Amygdala (tissue), 56 donors: ENCODE results near the gene ST6GALNAC4.
"Not testable (repeated sequence)": the region's sequence is repeated elsewhere in the genome, so short reads cannot be mapped to it uniquely, and the experiment has no call there.

Experiments used
- DNase-seq, 56 donors: peaks; one replicate each; lab custom pipeline; 2025; lab: John Stamatoyannopoulos, UW

The ST6GALNAC4 gene

DNA sequence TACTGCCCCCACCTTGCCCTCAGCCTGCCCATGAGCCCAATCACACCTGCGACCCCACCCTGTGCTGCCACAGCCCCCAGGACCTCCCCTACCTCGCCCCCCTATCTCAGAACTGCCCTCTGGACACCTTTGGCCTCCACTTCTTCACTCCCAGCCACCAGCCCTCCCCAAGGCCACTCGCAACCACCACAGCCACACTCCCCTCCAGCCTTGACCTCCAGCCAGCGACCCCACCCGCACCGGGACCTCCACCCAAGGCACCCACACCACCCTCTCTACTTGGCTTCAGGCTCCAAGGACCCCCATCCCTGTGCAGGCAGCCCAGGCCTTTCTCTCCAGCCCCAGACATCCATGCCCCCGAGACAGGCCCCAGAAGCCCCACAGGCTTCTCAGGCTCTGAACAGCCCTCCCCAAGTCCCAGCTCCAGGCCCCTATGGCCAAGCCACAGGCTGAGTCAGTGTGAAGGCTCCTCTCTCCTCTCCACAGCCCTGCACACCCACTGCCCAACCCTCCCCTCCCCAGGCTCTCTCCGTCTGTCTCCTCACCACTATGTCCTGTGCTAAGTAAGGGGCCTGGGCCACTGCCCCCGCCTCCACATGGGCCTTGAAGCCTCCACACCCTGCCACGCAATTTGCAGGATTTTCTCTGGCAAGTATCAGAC is 41.4 kb downstream of the ST6GALNAC4 start:
- no peak for DNase-seq

DNA sequence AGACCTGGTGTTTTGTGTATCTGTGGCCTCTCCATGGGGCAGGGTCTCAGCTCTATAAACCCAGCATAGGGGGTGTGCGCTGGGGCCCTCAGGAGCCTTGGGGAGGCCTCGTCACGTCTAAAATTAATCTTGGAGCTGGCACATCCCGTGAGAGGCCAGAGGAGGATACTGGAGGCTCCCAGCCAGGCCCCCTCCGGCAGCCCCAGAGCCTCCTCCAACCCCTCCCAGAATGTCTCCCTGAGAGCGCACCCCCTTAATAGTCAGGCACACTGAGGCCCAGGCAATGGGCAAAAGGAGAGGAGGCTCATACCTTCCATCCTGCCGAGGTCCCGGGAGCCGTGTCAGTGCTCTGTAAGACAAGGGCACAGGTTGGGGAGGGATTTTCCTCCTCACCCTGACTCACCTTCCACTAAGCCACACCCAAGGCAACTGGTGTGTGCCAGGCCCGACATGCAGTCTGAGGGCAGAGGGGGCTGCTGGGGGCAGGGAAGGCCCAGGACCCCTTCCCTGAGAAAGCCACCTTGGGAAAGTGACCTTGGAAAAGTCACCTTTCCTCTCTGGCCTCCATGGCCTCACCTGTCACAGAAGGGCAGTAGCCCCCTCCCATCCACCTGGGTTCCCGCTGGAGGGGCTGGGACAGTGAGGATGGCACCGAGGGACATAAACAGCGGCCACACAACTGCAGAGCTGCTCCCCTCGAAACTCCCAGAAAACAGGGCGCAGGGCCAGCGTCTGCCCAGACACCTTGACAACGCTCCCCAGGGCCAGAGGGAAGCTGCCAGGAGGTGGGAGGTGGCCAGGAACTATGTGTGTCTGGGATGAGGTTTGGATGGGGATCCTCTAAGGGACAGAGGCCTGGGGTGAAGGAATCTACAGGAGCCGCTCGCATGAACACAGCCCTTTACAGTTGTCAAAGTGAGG is 42.3 kb downstream of the ST6GALNAC4 start:
- peak in 18 of 56 donors; percentile 12 to 50 (median 28) for DNase-seq

DNA sequence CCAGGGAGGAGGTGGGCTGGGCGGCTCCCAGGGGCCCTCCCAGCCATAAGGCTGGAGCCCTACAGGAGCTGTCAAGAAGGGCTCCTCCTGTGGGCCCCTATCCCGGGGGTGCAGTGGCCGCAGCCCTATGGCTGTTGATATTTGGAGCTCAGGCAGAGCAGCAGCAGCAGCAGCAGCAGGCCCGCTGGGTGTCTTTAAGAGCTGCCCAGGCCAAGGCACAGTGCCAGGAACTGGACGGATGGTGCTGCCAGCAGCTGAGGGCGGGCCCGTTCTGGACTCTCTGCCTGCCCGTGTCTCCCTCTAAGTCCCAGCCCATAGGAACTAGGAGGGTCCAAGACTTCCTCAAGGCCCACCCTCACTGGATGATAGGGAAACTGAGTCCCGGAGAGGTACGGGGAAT is 43.0 kb downstream of the ST6GALNAC4 start:
- DNase-seq = peak in 50 of 56 donors; percentile 13 to 90 (median 74)

- peak in 40 of 56 donors; percentile 6 to 81 (median 51) for DNase-seq
Measured at GRCh38 chr9:127873223-127873691, 43.6 kb downstream of the ST6GALNAC4 start.

DNA sequence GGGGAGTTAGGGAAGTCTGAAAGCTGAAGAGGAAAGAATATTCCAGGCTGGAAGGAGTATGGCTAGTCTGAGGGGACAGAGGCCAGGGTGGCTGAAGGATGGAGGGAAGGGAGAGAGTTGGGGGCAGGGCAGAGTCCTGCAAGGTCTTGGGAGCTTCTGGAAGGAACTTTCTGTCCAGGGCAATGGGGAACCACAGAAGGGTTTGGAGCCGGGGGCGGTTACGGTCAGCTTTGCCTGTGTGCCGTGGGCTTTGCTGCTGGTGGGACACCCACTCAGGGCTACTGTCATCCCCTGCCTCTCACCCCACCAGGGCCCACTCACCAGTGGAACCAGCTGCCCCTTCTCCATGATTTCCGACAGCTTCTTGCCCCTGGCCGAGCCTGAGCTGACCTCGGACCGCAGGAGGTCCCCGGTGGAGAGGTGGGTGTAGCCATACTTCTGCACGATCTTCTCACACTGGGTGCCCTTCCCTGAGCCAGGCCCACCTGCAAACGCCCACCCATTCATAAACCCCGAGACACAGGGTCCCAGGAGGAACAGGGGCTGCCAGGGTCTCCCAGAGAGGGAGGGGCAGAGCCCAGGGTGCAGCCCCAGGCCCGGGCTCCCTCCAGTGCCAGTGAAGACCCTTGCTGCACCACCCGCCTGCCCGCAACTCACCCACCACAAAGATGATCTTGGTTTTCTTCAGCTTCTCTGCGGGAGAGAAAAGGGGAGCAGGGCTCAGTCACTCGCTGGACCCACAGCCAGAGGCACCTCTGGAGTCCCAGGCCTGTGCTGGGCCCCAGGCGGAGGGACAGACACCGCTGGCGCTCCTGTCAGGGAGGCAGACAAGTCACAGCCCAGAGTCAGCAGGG is 44.2 kb downstream of the ST6GALNAC4 start:
- DNase-seq = no peak

- DNase-seq = no peak
Measured at GRCh38 chr9:127871531-127871930, 45.3 kb downstream of the ST6GALNAC4 start.

- no peak for DNase-seq
Measured at GRCh38 chr9:127870887-127871286, 46.0 kb downstream of the ST6GALNAC4 start.

GRCh38 chr9:127870153-127870491 is 46.7 kb downstream of the ST6GALNAC4 start:
- not testable (repeated sequence) for DNase-seq

DNA sequence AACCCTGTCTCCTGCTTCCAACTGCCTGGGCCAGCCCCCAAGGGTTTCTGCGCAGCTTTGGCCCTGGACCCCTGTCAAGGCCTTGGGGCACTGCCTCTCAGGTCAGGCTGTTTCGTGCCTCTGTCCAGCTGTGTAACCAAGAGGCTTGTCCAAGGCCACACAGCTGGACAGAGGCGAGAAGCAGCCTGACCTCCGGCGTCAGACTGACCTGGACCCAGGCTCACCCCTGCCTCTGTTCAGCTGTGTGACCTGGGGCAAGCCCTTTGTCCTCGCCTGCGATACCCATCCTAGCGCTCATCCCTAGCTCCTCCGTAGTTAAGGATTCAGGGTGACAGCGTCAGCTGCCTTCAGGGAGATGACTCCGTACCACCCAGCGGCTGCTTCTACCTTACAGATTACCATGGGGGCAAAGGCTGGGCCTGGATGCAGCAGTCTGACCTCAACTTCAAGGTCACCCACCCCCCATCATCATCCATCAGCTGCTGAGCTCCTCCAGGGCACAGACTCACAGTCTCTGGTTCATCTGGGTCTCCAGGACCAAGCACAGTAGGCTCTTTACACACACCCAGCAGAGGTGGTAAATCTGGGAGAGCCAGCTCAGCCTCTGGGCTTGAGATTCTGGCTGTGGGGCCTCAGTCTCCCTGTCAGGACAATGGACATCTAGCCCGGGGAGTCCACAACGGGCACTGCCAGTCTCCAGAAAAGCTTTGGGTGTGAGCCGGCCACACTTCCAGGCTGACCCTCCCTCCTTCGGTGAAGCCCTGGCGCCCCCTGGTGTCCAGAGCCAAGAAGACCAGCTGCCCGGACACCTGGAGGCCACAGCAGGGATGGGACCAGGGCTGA is 47.3 kb downstream of the ST6GALNAC4 start:
- DNase-seq = peak in 52 of 56 donors; percentile 15 to 78 (median 52)

- DNase-seq = no peak
Measured at GRCh38 chr9:127868278-127868902, 48.5 kb downstream of the ST6GALNAC4 start.

- DNase-seq = no peak
Measured at GRCh38 chr9:127867356-127868277, 49.2 kb downstream of the ST6GALNAC4 start.

- DNase-seq = no peak
Measured at GRCh38 chr9:127866535-127866934, 50.3 kb downstream of the ST6GALNAC4 start.

- no peak for DNase-seq
Measured at GRCh38 chr9:127865645-127866464, 51.0 kb downstream of the ST6GALNAC4 start.

GRCh38 chr9:127863191-127863621 is 53.6 kb downstream of the ST6GALNAC4 start:
- DNase-seq = no peak

DNA sequence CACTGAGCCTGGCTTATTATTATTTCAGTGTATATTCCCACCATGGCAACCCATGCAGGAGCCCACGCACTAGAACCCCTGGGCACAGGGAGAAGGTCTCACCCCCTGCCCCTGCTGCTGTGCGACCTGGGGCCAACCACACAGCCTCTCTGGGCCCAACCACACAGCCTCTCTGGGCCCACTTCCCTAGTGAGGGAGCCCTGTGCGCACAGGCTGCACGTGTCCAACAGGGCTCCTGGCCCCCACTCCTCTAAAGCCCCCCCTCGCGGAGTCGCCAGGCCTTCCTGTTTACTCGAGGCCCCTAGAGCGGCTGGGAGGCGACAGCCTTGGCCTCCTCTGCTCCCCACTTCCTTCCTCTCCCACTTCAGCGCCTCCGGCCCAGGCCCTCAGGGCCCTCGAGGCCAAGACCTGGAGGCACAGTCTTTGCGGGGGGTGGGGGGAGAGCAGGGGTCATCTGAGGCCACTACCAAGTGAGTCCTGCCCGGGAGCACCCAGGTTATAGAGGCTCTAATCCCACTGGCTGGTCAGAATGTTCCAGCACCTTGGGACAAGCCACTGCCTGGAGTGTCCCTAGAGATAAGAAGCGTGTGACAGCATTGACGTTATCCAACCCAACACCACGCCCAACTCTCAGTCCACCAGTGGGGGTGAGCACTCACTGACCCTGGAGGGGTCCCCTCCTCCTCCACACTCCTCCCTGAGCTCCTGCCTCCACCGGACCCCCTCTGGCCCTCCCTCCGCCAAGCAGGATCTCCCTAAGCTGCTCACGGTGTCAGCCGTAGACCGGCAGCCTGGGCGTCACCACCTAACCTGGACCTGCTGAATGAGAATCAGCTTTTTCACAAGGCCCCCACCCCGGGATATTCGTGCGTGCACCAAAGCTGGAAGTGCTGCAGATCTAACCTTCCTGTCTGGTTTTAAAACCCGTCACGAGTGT is 54.5 kb downstream of the ST6GALNAC4 start:
- DNase-seq = peak in 29 of 56 donors; percentile 17 to 65 (median 34)

GRCh38 chr9:127860779-127861178 is 56.1 kb downstream of the ST6GALNAC4 start:
- DNase-seq = no peak
